Endothelial cell of umbilical vein (primary cell): Measurements from ENCODE around the gene STAT5B. TPM values are rescaled to one million over a fixed set of nuclear protein-coding genes. Genes with fewer than 3 reads are reported as not detected.
A peak's percentile ranks its signal among the peaks of the same experiment; 100 is the strongest.

Experiments
- BruUV-seq: library from RNA; stranded (reverse); fragments of 400-500 nt; replicated peaks from 2 replicates; lab custom pipeline; 2021; lab: Mats Ljungman, UMichigan
- CTCF ChIA-PET: fragments of 300-600, 350-600 bp; sonication (Branson Sonifier 250); formaldehyde crosslinking; loops from one replicate; lab custom pipeline; 2021; ENCODE audit warnings: antibody characterized with exemption, inconsistent platforms; lab: Charles Lee
- POLR2A ChIA-PET: fragments of 300-600, 350-600 bp; sonication (Branson Sonifier 250); formaldehyde crosslinking; loops from one replicate; lab custom pipeline; 2021; ENCODE audit warnings: antibody characterized with exemption, inconsistent platforms; lab: Charles Lee
- DNase-seq: peaks from one replicate; pipeline ENCODE4 v3.0.0-alpha.2; 2011; ENCODE audit warnings: low read depth, low spot score
- FAIRE-seq: peaks from 2 replicates; lab custom pipeline; 2011; peaks lifted over from hg19 to GRCh38; lab: Jason Lieb, UNC
- H2AFZ ChIP-seq: 2 replicates; pipeline ENCODE4 v1.6.0; 2012; ENCODE audit warnings: low read depth, low read length, control low read depth, inconsistent platforms
- H3K27ac ChIP-seq: 2 replicates; pipeline ENCODE4 v1.5.1; 2011; ENCODE audit warnings: low read depth, mild to moderate bottlenecking, control low read depth, low read length, moderate library complexity; ENCODE audit not compliant: insufficient read depth
- H3K27me3 ChIP-seq, 2 experiments: 2 replicates each; pipeline versions ENCODE4 v1.6.0 to v1.6.1; 2011; ENCODE audit warnings: low read length in 2 of 2, mixed read lengths in 1 of 2; ENCODE audit not compliant: control insufficient read depth in 2 of 2, insufficient read depth in 2 of 2
- H3K36me3 ChIP-seq, 2 experiments: 2 replicates in 1 of 2; 3 replicates in 1 of 2; pipeline ENCODE4 v1.5.1; 2011; ENCODE audit warnings: low read length in 2 of 2, mild to moderate bottlenecking in 1 of 2, moderate library complexity in 1 of 2; ENCODE audit not compliant: control insufficient read depth in 2 of 2, insufficient read depth in 2 of 2; ENCODE audit errors: extremely low read depth in 1 of 2
- H3K4me1 ChIP-seq: 3 replicates; pipeline ENCODE4 v1.5.1; 2011; ENCODE audit warnings: mild to moderate bottlenecking, low read length; ENCODE audit not compliant: control insufficient read depth, insufficient read depth; ENCODE audit errors: extremely low read depth
- H3K4me2 ChIP-seq: 2 replicates; pipeline ENCODE4 v1.6.1; 2011; ENCODE audit warnings: low read length, control low read depth, mixed read lengths; ENCODE audit not compliant: insufficient read depth
- H3K4me3 ChIP-seq, 3 experiments: fragments of 200-600 bp in 1 of 3; sonication (generic), shearing (Covaris generic) in 1 of 3; replicated peaks in 1 of 3; 2 replicates each; pipeline ENCODE4 v1.5.1; 2011 to 2016; ENCODE audit warnings: control low read depth in 3 of 3, low read length in 3 of 3, mild to moderate bottlenecking in 2 of 3, inconsistent platforms in 1 of 3, low read depth in 1 of 3, moderate library complexity in 1 of 3; ENCODE audit not compliant: insufficient read depth in 1 of 3
- H3K79me2 ChIP-seq: 2 replicates; pipeline ENCODE4 v1.6.0; 2012; ENCODE audit warnings: low read length, inconsistent platforms; ENCODE audit not compliant: control insufficient read depth, insufficient read depth
- H3K9ac ChIP-seq: replicated peaks from 2 replicates; pipeline ENCODE3; 2011; ENCODE audit warnings: low read length, control low read depth; ENCODE audit not compliant: insufficient read depth; ENCODE audit errors: extremely low read depth
- H3K9me1 ChIP-seq: replicated peaks from 3 replicates; pipeline ENCODE4 v1.6.0; 2011; ENCODE audit warnings: mild to moderate bottlenecking, low read length; ENCODE audit not compliant: control insufficient read depth, insufficient read depth; ENCODE audit errors: extremely low read depth
- H3K9me3 ChIP-seq: replicated peaks from 2 replicates; pipeline ENCODE4 v1.5.1; 2012; ENCODE audit warnings: low read length, inconsistent platforms; ENCODE audit not compliant: control insufficient read depth, insufficient read depth
- H4K20me1 ChIP-seq: replicated peaks from 2 replicates; pipeline ENCODE3; 2011; ENCODE audit warnings: mild to moderate bottlenecking, low read length; ENCODE audit not compliant: control insufficient read depth, insufficient read depth; ENCODE audit errors: extremely low read depth
- FOS ChIP-seq: IDR thresholded peaks from 2 replicates; pipeline ENCODE4 v1.6.1; 2011; ENCODE audit warnings: mild to moderate bottlenecking, low read length, moderate library complexity, borderline replicate concordance; ENCODE audit not compliant: insufficient read depth
- dilution Hi-C: fragments of 300-500 bp; cut with MboI; formaldehyde crosslinking; loops from one replicate; pipeline ENCODE4 v1.15.0; 2019; ENCODE audit warnings: low sequenced_read_pairs; ENCODE audit not compliant: extremely low pct_ligation_motif_present
- intact Hi-C: fragments of 100-400 bp; cut with micrococcal nuclease; formaldehyde crosslinking; loops from one replicate; pipeline ENCODE4 v1.10.0; 2022
- polyA plus RNA-seq, 4 experiments: library from polyadenylated mRNA; depleted of rRNA in 3 of 4; stranded (reverse) in 3 of 4; unstranded in 1 of 4; fragments of >200 nt; gene quantifications; 2 replicates each; pipeline versions ENCODE4 v1.2.1 to v1.2.3, GENCODE V29; 2011 to 2012; ENCODE audit warnings: missing spikeins in 1 of 4
- total RNA-seq: library from RNA; stranded (reverse); gene quantifications from 2 replicates; pipeline ENCODE4 v1.2.3, GENCODE V29; 2021
- TF ChIP-seq, protein P1 (sequence below), 2 donors: IDR thresholded peaks; 1 replicate in 1 of 2; 2 replicates in 1 of 2; pipeline ENCODE4 v1.5.1; 2011; ENCODE audit warnings: low read length in 2 of 2, mild to moderate bottlenecking in 2 of 2, moderate library complexity in 2 of 2, control low read depth in 1 of 2, inconsistent platforms in 1 of 2, low read depth in 1 of 2; ENCODE audit not compliant: insufficient read depth in 1 of 2; ENCODE audit errors: extremely low read depth in 1 of 2

Gene STAT5B
- total and polyA plus RNA-seq, 2 donors (not counting 3 experiments of a cell fraction or from before 2014, with no cell fraction given), result 43.3 to 53.7 TPM

DNA sequence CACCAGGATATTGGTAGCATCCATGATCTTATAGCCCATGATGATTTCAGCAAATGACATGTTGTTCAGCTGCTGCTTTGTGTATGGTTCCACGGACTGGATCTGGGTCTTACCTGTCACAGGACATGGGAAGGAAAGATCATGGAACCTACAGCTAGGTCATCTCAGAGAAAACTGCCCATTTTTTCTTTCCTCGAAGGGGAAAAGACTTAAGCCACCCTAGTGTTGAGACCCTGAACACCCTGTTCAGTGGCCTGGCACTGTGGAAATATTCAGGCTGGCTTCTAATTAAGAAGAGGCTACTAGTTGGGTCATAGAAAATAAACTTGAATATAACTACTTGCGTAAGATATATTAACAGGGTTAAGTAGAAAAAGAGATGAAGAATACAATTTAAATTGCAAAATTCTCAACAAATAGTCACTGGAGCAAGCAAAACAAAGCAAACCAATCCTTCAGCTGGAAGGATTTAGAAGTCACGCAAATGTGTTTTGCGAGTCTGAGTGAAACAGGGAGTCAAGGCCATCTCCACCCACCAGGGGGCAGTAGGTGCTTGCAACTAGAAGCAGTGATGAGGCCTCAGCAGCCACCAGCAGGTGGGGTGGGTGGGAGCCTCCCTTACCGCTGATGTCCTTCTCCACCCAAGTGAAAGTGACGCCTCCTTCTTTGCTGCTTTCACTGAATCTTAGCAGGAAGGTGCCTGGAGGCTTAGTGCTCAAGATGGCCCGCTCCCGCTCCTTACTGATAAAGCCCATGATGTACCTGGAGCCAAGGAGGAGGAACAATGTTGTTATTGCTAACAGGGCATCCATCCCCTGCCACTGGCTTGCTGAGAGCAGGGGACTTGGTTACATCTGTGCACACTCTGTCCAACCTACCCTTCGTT is 46.4 kb upstream of the STAT5B start:
- Histone ChIP-seq H3K27ac (peak overlapping the region; percentile 97), H3K79me2 (peaks cover 5% of the 10 kb centered on the region), H3K4me1 (peaks cover 35% of the 10 kb centered on the region), H3K9me1 (no peaks in the 10 kb centered on the region), H2AFZ (no peak overlapping the region), H3K9ac (no peak overlapping the region), H3K4me3 (no peak overlapping the region), H3K9me3 (no peaks in the 10 kb centered on the region), H3K36me3 (peaks cover 19 to 31% of the 10 kb centered on the region in 2 experiments), H3K27me3 (no peaks in the 10 kb centered on the region), H3K4me2 (no peak overlapping the region), H4K20me1 (no peaks in the 10 kb centered on the region)
- peak; percentile 92 for DNase-seq
- dilution Hi-C loops (no loop called here), intact Hi-C loops (loop anchor here (1.0 to 5.0 kb wide), 3 partner anchors 84 to 355 kb away; partner anchors contain the start of gene PLEKHH3)
- no TSS peak for BruUV-seq
- POLR2A ChIA-PET, result no interaction called here
- TF ChIP-seq, protein P1, sequence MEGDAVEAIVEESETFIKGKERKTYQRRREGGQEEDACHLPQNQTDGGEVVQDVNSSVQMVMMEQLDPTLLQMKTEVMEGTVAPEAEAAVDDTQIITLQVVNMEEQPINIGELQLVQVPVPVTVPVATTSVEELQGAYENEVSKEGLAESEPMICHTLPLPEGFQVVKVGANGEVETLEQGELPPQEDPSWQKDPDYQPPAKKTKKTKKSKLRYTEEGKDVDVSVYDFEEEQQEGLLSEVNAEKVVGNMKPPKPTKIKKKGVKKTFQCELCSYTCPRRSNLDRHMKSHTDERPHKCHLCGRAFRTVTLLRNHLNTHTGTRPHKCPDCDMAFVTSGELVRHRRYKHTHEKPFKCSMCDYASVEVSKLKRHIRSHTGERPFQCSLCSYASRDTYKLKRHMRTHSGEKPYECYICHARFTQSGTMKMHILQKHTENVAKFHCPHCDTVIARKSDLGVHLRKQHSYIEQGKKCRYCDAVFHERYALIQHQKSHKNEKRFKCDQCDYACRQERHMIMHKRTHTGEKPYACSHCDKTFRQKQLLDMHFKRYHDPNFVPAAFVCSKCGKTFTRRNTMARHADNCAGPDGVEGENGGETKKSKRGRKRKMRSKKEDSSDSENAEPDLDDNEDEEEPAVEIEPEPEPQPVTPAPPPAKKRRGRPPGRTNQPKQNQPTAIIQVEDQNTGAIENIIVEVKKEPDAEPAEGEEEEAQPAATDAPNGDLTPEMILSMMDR (IDR thresholded peaks at IDR 0.05; ENCODE audit: extremely low read depth in 1 of 2, insufficient read depth in 1 of 2, low read depth in 1 of 2, low read length in 2 of 2), result peak; percentile 97 to 99
- no peak for TF ChIP-seq FOS
- peak; percentile 91 for FAIRE-seq
- CTCF ChIA-PET, result interaction anchor here (0.6 to 15.7 kb wide), 15 partner anchors 10 to 245 kb away, joined by 3 to 190 read pairs (median 6); partner anchors contain the start of gene STAT3
